ENCODE results near the gene HLA-DPA1.

The HLA-DPA1 gene

DNA sequence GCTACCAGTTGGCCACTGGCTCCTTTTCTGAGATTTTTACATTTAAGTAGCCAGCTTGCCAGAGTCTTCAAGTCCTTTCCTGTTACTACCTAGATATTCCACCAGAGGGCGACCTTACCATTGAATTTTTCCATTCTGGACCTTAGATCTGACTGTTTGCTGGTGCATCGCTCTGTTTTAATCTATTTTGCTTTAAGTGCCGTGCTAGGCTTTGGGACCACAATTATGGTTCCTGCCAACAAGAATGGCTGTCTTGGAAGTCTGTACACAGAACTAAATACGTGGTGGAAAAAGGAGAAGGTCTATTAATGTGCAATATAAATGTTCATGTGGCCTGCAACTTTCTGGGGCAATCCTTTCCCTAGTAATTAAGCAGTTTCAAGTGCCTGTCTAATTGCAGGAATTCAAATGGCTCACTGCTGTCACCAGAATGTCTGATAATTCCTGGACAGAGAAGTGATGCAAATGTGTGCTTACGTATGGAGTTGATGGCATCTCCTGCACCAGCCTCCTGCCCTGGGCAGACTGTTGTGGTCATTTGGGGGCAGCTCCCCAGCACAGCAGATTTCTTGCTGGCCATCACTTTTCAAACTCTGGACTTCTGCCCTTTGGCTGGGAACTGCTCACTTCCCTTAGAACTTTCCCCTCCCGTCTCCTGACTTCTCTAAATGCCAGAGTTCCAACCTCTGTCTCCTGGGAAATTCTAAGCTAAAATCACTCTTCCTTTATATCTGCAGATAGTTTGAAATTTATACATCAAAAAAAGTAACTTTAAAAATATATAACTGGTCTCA is 58.4 kb downstream of the HLA-DPA1 start:
- FAIRE-seq: peak; percentile 94
- no peak for DNase-seq (ENCODE audit: insufficient read length)
- TF ChIP-seq POLR2A (IDR thresholded peaks at IDR 0.05; ENCODE audit: low read depth, low read length): no peak
- TF ChIP-seq TAF1 (IDR thresholded peaks at IDR 0.05; ENCODE audit: borderline replicate concordance, low read depth, low read length): no peak
- no peak for TF ChIP-seq POLR2AphosphoS5 (IDR thresholded peaks at IDR 0.05; ENCODE audit: low read depth, low read length)
